ENCODE measurements around the gene AADACL3. TPM values are rescaled to one million over a fixed set of nuclear protein-coding genes. Genes with fewer than 3 reads are reported as not detected.

Gene AADACL3
- total RNA-seq, 1 experiment from 2014 or later = not detected

DNA sequence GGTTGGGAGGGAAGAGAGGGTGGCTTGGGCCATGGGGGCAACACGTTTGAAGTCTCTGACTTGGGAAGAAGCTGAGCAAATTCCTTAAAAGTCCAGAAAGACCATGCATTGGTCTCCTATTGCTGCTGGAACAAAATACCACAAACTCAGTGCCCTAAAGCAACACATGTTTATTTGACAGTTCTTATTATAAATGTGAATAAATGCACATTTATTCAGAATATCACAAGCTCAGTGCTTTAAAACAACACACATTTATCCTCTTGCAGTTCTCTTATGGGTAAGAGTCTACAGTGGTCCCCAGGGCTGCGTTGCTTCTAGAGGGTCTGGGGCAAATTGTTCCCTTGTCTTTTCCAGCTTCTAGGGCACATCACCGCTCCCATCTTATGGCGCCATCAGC, 47.6 kb downstream of the AADACL3 start:
- H3K9me3 ChIP-seq (replicated peaks) = no peaks in the 10 kb centered on the region
- no peak overlapping the region for H3K27ac ChIP-seq
- no peaks in the 10 kb centered on the region for H3K4me1 ChIP-seq (replicated peaks)
- no peaks in the 10 kb centered on the region for H3K27me3 ChIP-seq (replicated peaks)
- DNase-seq (ENCODE audit: low read depth in 1 of 2, low spot score in 2 of 2) = no peak
- H3K36me3 ChIP-seq = no peaks in the 10 kb centered on the region
- no peak overlapping the region for H3K4me3 ChIP-seq

DNA sequence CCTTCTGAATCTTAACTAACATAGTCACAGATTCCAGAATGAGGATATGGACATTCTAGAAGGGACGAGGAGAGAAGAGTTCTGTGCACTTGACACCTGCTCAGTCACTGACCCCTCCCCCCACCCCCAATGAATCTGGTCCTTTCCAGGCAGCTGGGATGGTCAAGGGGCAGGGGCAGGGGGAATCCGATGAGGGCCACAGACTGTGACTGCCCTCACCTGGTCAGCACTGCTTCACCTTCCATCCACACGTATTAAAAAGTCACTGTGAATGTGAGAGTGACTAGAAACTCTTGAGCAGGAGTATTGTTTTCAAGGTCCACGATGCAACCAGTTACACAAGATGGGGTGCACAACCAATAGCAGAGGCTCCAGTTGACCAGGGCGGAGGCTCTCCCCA, 48.1 kb downstream of the AADACL3 start:
- Histone ChIP-seq H3K27ac (no peak overlapping the region), H3K4me1 (replicated peaks) (no peaks in the 10 kb centered on the region), H3K4me3 (no peak overlapping the region), H3K36me3 (no peaks in the 10 kb centered on the region), H3K27me3 (replicated peaks) (no peaks in the 10 kb centered on the region), H3K9me3 (replicated peaks) (no peaks in the 10 kb centered on the region)
- no peak for DNase-seq (ENCODE audit: low read depth in 1 of 2, low spot score in 2 of 2)

DNA sequence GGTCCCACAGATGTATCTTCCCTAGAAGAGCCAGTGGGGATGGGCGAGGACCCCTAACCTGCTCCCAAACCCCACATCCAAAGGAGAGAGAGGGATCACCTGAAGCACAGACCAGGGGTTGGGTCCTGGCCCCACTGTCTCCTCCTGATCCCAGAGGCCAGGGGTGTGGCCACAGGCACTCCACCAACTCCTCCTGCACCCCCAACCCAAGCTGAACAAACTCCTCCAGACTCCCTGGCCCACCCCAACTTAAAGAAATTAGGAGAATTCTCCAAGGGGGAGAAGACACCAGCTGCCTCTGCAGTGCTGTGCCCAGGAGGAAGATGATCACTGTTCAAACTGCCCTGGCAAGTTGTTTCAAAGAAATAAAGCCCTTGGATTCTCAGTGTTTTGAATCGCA, 53.1 kb downstream of the AADACL3 start:
- Histone ChIP-seq H3K9me3 (replicated peaks) (no peaks in the 10 kb centered on the region), H3K4me1 (replicated peaks) (no peaks in the 10 kb centered on the region), H3K36me3 (no peaks in the 10 kb centered on the region), H3K27me3 (replicated peaks) (no peaks in the 10 kb centered on the region; the same call in 1 of the 2 replicates), H3K27ac (no peak overlapping the region), H3K4me3 (no peak overlapping the region)
- no peak for DNase-seq (ENCODE audit: low read depth in 1 of 2, low spot score in 2 of 2)

DNA sequence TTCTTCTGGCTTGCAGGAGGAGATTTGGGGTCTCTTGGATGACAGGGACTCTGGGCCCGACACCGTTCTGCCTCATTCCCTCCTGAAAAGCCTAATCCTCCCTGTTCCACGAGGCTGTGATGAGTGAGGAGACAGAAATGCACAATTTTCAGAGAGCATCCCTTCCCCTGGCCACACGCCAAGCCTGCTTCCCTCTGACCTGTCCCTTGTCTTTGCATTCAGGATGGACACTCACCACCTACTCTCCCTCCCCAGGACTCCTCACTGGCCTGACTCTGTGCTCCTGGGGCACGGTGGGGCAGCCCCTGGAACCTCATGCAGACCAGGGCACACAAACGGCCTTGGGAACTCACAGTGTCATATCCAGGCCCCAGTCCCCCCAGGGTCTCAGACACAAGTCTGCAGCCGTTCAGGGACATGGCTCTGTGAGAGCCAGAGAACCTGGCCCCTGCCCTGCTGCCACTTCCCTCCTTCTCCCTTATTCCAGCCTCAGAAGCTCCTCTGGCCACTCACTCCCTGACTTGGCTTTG, 54.1 kb downstream of the AADACL3 start:
- H3K27ac ChIP-seq = no peak overlapping the region
- H3K4me3 ChIP-seq = no peak overlapping the region
- no peak for DNase-seq (ENCODE audit: low read depth in 1 of 2, low spot score in 2 of 2)
- H3K4me1 ChIP-seq (replicated peaks) = no peaks in the 10 kb centered on the region
- H3K27me3 ChIP-seq (replicated peaks) = no peaks in the 10 kb centered on the region; the same call in 1 of the 2 replicates
- H3K36me3 ChIP-seq = no peaks in the 10 kb centered on the region
- no peaks in the 10 kb centered on the region for H3K9me3 ChIP-seq (replicated peaks)

DNA sequence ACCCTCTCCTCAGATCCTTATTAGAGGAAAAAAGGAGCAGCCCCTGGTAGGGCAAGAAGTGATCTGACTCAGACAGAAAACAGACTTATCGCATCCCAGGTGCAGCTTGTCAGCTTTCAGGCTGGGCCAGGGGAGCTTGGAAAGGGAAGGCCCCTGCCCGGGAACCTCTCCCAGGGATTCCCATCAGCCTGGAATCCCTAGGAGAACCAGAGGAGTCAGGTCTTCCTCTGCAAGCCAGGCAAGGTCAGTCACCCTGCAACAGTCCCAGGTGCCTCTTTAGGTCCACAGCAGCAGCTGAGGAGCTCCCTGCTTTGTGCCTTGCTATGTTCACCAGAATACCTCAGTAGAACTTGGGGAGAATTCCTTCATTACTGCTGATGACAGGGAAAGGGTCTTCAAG, 54.7 kb downstream of the AADACL3 start:
- Histone ChIP-seq H3K27me3 (replicated peaks) (no peaks in the 10 kb centered on the region; the same call in 1 of the 2 replicates), H3K36me3 (no peaks in the 10 kb centered on the region), H3K4me3 (no peak overlapping the region), H3K9me3 (replicated peaks) (no peaks in the 10 kb centered on the region), H3K27ac (no peak overlapping the region), H3K4me1 (replicated peaks) (no peaks in the 10 kb centered on the region)
- no peak for DNase-seq (ENCODE audit: low read depth in 1 of 2, low spot score in 2 of 2)

DNA sequence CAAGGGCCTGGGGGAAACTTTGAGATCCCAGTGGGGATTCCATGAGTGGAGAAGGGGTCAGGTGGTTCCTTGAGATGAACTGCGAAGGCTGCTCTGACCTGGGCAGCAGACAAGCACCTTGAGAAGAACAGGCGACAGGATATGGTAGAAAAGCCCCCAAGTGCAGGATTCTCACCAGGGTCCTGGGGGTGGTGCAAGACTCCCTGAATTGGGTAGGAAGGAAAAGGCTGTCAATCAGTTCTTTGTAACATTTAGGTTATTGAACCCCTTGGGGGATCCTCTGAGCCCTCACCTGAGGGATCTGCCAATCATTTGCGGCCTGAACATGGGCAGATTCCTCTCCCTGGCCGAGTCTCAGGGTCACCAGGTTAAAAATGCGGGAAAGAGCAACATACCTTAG, 55.3 kb downstream of the AADACL3 start:
- Histone ChIP-seq H3K36me3 (no peaks in the 10 kb centered on the region), H3K4me3 (no peak overlapping the region), H3K27ac (no peak overlapping the region), H3K9me3 (replicated peaks) (no peaks in the 10 kb centered on the region), H3K4me1 (replicated peaks) (no peaks in the 10 kb centered on the region), H3K27me3 (replicated peaks) (no peaks in the 10 kb centered on the region; the same call in 1 of the 2 replicates)
- DNase-seq (ENCODE audit: low read depth in 1 of 2, low spot score in 2 of 2) = no peak

DNA sequence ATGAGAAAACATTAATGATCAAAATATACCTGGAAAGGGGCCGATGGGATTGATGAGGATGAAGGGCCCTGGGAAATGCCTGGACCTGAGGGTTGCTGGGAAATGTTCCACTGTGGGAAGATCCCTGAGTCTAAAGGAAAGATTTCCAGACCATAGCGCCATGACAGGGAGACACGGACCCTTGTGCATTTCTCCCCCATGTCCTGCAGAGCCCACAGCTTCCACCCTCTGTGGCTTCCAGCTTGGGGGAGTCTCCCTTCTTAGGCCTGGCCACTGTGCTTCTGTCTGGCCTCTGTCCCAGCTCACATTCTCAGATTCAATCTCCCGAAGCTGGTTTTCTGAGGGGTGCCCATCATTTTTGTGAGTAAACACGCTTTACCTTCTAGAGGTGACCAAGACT, 56.6 kb downstream of the AADACL3 start:
- Histone ChIP-seq H3K27ac (no peak overlapping the region), H3K4me3 (no peak overlapping the region), H3K27me3 (replicated peaks) (no peaks in the 10 kb centered on the region; the same call in 1 of the 2 replicates), H3K9me3 (replicated peaks) (no peaks in the 10 kb centered on the region), H3K36me3 (no peaks in the 10 kb centered on the region), H3K4me1 (replicated peaks) (no peaks in the 10 kb centered on the region)
- no peak for DNase-seq (ENCODE audit: low read depth in 1 of 2, low spot score in 2 of 2)

DNA sequence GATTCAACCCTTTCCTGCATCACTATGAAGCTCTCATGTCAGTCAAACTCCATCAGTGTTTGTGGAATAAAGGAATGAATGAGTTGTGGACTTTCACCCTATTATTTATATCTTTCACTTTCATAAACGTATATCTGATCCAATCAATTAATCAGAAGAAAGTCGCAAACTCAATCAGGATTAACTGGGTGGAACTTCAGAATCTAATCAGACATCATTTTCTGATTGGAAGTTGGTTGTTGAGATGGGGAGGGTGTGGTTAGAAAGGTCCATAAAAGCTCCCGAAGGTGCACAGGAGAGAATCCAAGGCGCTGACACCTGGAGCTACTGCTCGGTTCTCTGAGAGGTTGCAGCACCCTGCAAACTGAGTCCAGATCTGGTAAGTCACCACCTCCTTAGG, 57.5 kb downstream of the AADACL3 start, which contains the start of gene PRAMEF12:
PRAMEF12 (plus strand) TSS at position 301 of the 400 bp plus-strand sequence. CDS start 1,130 bp downstream, outside the sequence.
- no peak within 1 kb of the TSS for H3K27ac ChIP-seq
- no peak for DNase-seq (ENCODE audit: low read depth in 1 of 2, low spot score in 2 of 2)
- H3K4me1 ChIP-seq (replicated peaks) = no peaks in the 10 kb centered on the region
- no peaks in the 10 kb centered on the region; the same call in 1 of the 2 replicates for H3K27me3 ChIP-seq (replicated peaks)
- no peaks in the 10 kb centered on the region for H3K36me3 ChIP-seq
- no peak within 1 kb of the TSS for H3K4me3 ChIP-seq
- no peaks in the 10 kb centered on the region for H3K9me3 ChIP-seq (replicated peaks)

DNA sequence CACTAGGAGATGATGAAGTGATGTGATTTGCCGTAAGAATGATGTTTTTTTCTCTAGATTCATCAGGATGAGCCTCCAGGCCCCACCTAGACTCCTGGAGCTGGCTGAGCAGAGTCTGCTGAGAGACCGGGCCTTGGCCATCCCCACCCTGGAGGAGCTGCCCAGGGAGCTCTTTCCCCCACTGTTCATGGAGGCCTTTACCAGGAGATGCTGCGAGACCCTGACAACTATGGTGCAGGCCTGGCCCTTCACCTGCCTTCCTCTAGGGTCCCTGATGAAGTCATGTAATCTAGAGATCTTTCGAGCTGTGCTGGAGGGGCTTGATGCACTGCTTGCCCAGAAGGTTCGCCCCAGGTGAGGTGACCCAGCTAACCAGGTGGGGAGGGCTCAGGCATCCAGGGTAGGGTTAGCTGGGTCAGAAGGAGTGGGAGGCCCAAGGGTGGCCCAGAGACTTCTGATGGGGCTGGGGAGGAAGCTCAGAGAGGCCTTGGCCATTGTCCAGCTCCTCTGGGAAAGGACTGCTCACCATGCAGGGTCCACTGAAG, 59.0 kb downstream of the AADACL3 start:
- Histone ChIP-seq H3K4me1 (replicated peaks) (no peaks in the 10 kb centered on the region), H3K27ac (no peak overlapping the region), H3K9me3 (replicated peaks) (no peaks in the 10 kb centered on the region)

DNA sequence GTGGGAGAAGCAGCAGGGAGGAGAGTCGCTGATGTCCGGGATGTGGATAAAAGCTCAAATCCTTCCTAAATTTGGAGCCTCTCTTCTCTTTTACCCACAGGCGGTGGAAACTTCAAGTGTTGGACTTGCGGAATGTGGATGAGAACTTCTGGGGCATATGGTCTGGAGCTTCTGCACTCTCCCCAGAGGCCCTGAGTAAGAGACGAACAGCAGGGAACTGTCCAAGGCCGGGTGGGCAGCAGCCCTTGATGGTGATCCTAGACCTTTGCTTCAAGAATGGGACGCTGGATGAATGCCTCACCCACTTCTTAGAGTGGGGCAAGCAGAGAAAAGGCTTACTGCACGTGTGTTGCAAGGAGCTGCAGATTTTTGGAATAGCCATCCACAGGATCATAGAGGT, 59.5 kb downstream of the AADACL3 start:
- Histone ChIP-seq H3K27me3 (replicated peaks) (no peaks in the 10 kb centered on the region), H3K4me1 (replicated peaks) (no peaks in the 10 kb centered on the region), H3K27ac (no peak overlapping the region), H3K36me3 (no peaks in the 10 kb centered on the region), H3K4me3 (no peak overlapping the region), H3K9me3 (replicated peaks) (no peaks in the 10 kb centered on the region)
- no peak for DNase-seq (ENCODE audit: low read depth in 1 of 2, low spot score in 2 of 2)

More for the DNA sequence above, 59.0 kb downstream of the AADACL3 start:
- H3K27me3 ChIP-seq (replicated peaks) = no peaks in the 10 kb centered on the region
- DNase-seq (ENCODE audit: low read depth in 1 of 2, low spot score in 2 of 2) = no peak
- no peak overlapping the region for H3K4me3 ChIP-seq
- no peaks in the 10 kb centered on the region for H3K36me3 ChIP-seq

DNA sequence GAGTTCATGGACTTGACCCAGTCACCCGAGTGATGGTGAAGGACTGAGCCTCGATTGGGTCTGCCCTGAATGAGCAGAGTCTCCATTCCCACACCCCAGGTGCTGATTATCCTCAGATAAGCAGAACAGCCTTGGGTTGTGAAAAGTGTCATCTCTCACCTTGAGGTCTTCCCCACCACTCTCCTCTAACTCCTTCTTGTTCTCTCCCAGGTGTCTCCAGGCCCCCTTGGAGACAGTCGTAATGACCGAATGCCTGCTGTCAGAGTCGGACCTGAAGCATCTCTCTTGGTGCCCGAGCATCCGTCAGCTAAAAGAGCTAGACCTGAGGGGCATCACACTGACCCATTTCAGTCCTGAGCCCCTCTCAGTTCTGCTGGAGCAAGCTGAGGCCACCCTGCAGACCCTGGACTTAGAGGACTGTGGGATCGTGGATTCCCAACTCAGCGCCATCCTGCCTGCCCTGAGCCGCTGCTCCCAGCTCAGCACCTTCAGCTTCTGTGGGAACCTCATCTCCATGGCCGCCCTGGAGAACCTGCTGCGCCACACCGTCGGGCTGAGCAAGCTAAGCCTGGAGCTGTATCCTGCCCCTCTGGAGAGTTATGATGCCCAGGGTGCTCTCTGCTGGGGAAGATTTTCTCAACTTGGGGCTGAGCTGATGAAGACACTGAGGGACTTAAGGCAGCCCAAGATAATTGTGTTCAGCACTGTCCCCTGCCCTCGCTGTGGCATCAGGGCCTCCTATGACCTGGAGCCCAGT, 61.1 kb downstream of the AADACL3 start:
- H3K4me1 ChIP-seq (replicated peaks) = no peaks in the 10 kb centered on the region
- H3K36me3 ChIP-seq = no peaks in the 10 kb centered on the region
- H3K27me3 ChIP-seq (replicated peaks) = no peaks in the 10 kb centered on the region
- no peak overlapping the region for H3K4me3 ChIP-seq
- no peaks in the 10 kb centered on the region for H3K9me3 ChIP-seq (replicated peaks)
- H3K27ac ChIP-seq = no peak overlapping the region
- no peak for DNase-seq (ENCODE audit: low read depth in 1 of 2, low spot score in 2 of 2)

Other genes starting within 250 kb of the AADACL3 start
- gene DHRS3, start 97.9 kb upstream of the AADACL3 start, total RNA-seq (2014; rRNA removed; shearing (Covaris generic)) = 0.76 and 0.88 TPM in 2 replicates
- not detected in 2 replicates for gene AADACL4, start 72.0 kb upstream of the AADACL3 start, total RNA-seq (2014; rRNA removed; shearing (Covaris generic))
- gene CFAP107, start 30.1 kb downstream of the AADACL3 start, total RNA-seq (2014; rRNA removed; shearing (Covaris generic)) = not detected in 2 replicates
- gene PRAMEF12, start 57.6 kb downstream of the AADACL3 start, total RNA-seq (2014; rRNA removed; shearing (Covaris generic)) = not detected in 2 replicates
- gene PRAMEF1, start 75.3 kb downstream of the AADACL3 start, total RNA-seq (2014; rRNA removed; shearing (Covaris generic)) = not detected in 2 replicates
- not detected in 2 replicates for gene PRAMEF11, start 115.3 kb downstream of the AADACL3 start, total RNA-seq (2014; rRNA removed; shearing (Covaris generic))
- gene HNRNPCL1, start 132.6 kb downstream of the AADACL3 start, total RNA-seq (2014; rRNA removed; shearing (Covaris generic)) = not detected in 2 replicates
- not detected in 2 replicates for gene PRAMEF2, start 141.0 kb downstream of the AADACL3 start, total RNA-seq (2014; rRNA removed; shearing (Covaris generic))
- gene PRAMEF4, start 170.1 kb downstream of the AADACL3 start, total RNA-seq (2014; rRNA removed; shearing (Covaris generic)) = not detected in 2 replicates
- gene PRAMEF10, start 182.2 kb downstream of the AADACL3 start, total RNA-seq (2014; rRNA removed; shearing (Covaris generic)) = not detected in 2 replicates
- not detected in 2 replicates for gene PRAMEF7, start 200.5 kb downstream of the AADACL3 start, total RNA-seq (2014; rRNA removed; shearing (Covaris generic))
- not detected in 2 replicates for gene PRAMEF6, start 231.5 kb downstream of the AADACL3 start, total RNA-seq (2014; rRNA removed; shearing (Covaris generic))